ENCODE data around the gene BCO2. TPM values are rescaled to one million over a fixed set of nuclear protein-coding genes. Genes with fewer than 3 reads are reported as not detected.

Gene BCO2
- total RNA-seq, 6 donors from 2014 or later = 2.1 to 18.2 (median 8.4) TPM

- peak in 1 of 2 donors; percentile 60 for ATAC-seq (ENCODE audit: low FRiP score in 2 of 2)
- TF ChIP-seq EP300 (IDR thresholded peaks at IDR 0.05) (no peak), CTCF (IDR thresholded peaks at IDR 0.05) (no peak), POLR2A (IDR thresholded peaks at IDR 0.05) (no peak), POLR2AphosphoS5 (IDR thresholded peaks at IDR 0.05) (no peak)
These were observed 8.8 kb upstream of the BCO2 start for GRCh38 chr11:112166562-112166961.

DNA sequence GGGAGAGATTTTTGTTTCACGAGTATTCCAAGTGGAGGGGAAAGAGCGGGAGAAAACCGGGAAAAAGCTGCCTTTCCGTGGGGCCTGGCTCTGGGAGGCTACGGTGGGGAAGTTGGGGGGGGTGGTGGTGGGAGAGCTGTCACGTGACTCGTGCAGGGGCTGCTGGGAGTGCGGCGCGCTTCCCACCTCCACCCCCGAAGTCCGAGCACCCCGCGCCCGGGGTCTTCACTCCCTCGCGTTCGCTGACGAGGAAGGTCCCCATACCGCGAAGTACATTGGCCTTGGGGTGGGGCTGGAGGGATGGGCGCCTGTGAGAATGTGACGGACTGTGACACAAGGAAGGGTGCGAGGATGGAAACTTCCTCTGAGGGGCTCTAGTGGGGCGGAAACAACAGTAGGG, 8.2 kb upstream of the BCO2 start, which contains the start of gene TEX12:
TEX12 (plus strand) TSS at position 228 of the 400 bp plus-strand sequence. CDS start 1,897 bp downstream, outside the sequence.
- no peaks in the 10 kb centered on the region for H3K9me3 ChIP-seq
- no peaks in the 10 kb centered on the region for H3K27me3 ChIP-seq
- 87 to 93% methylated on average over 19 to 25 of the region's 25 CpGs for WGBS, 2 donors
- no peaks in the 10 kb centered on the region for H3K36me3 ChIP-seq
- ATAC-seq (ENCODE audit: low FRiP score in 2 of 2) (no peak), DNase-seq (peak in 1 of 2 donors; percentile 67)
- no peak within 1 kb of the TSS for H3K27ac ChIP-seq
- H3K4me1 ChIP-seq = peaks cover 0 to 4% (median 2%) of the 10 kb centered on the region in 4 donors
- H3K4me3 ChIP-seq = no peak within 1 kb of the TSS
- no peak for TF ChIP-seq CTCF (IDR thresholded peaks at IDR 0.05)
- TF ChIP-seq EP300 (IDR thresholded peaks at IDR 0.05) = no peak

More at GRCh38 chr11:112166562-112166961, 8.8 kb upstream of the BCO2 start:
- no peak overlapping the region for H3K4me3 ChIP-seq
- no peaks in the 10 kb centered on the region for H3K27me3 ChIP-seq
- DNase-seq = no peak
- H3K27ac ChIP-seq = no peak overlapping the region
- H3K9me3 ChIP-seq = no peaks in the 10 kb centered on the region
- peaks cover 0 to 7% (median 3%) of the 10 kb centered on the region in 4 donors for H3K4me1 ChIP-seq
- 42 to 55% methylated on average over 8 of the region's 8 CpGs for WGBS, 2 donors
- no peaks in the 10 kb centered on the region for H3K36me3 ChIP-seq

DNA sequence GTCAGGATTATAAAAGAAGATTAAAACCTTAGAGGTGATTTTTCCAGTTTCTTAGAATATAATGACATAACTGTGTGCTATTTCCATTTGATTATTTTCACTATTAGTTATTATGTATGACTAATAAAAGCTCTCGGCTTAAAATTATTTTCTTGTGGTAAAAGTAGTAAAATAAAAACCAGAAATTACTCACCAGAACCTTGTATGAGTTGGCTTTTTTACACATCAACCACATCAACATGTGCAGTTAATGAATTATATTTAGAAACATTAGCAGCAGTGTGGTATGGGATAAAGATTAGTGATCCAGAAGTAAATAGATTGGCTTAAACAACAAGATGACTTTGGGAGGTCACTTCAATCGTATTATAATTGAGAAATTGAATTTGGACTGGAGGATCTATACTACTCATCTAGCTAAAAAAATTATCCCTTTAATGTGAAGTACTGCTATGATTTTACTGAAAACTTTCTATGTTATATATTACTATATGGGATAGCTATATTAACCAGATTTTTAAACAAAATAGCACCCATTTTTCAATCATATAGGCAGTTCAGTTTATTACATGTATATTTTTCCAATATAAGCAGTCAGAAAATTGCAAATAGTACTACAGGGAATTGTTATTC, 2.8 kb upstream of the BCO2 start:
- Histone ChIP-seq H3K36me3 (no peaks in the 10 kb centered on the region), H3K27ac (no peak overlapping the region), H3K4me3 (no peak overlapping the region), H3K4me1 (peaks cover 0 to 12% (median 12%) of the 10 kb centered on the region in 4 donors), H3K9me3 (no peaks in the 10 kb centered on the region), H3K27me3 (no peaks in the 10 kb centered on the region)
- 53 to 65% methylated on average over 2 of the region's 2 CpGs for WGBS, 2 donors
- TF ChIP-seq POLR2AphosphoS5 (IDR thresholded peaks at IDR 0.05) (no peak), CTCF (IDR thresholded peaks at IDR 0.05) (no peak), POLR2A (IDR thresholded peaks at IDR 0.05) (no peak), EP300 (IDR thresholded peaks at IDR 0.05) (no peak)
- ATAC-seq (ENCODE audit: low FRiP score in 2 of 2) (no peak), DNase-seq (no peak)

DNA sequence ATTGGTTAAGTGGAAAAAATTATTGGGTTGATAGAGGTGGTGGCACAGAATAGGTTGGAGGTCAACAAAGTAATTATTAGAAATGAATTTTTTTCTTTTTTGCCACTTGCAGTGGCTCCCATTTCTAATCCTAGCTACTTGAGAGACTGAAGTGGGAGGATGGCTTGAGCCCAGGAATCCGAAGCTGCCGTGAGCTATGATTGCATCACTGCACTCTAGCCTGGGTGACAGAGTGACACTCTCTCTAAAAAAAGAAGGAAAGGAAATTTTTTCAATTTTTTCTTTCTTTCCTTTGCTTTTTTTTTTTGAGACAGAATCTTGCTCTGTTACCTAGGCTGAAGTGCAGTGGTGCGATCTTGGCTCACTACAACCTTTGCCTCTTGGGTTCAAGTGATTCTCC, 2.2 kb upstream of the BCO2 start:
- DNase-seq (peak in 1 of 2 donors; percentile 70), ATAC-seq (ENCODE audit: low FRiP score in 2 of 2) (no peak)
- no peaks in the 10 kb centered on the region for H3K36me3 ChIP-seq
- TF ChIP-seq EP300 (IDR thresholded peaks at IDR 0.05) (no peak), POLR2A (IDR thresholded peaks at IDR 0.05) (no peak), CTCF (IDR thresholded peaks at IDR 0.05) (no peak), POLR2AphosphoS5 (IDR thresholded peaks at IDR 0.05) (no peak)
- H3K27ac ChIP-seq = no peak overlapping the region
- H3K4me3 ChIP-seq = no peak overlapping the region
- peaks cover 0 to 12% (median 12%) of the 10 kb centered on the region in 4 donors for H3K4me1 ChIP-seq
- no peaks in the 10 kb centered on the region for H3K27me3 ChIP-seq
- 45% methylated on average over 3 of the region's 3 CpGs for WGBS, 2 donors
- no peaks in the 10 kb centered on the region for H3K9me3 ChIP-seq

- Histone ChIP-seq H3K4me3 (peak overlapping the region in 3 of 4 donors; percentile 21 to 35 (median 28)), H3K36me3 (no peaks in the 10 kb centered on the region), H3K27me3 (no peaks in the 10 kb centered on the region), H3K27ac (peak overlapping the region in 3 of 4 donors; percentile 8 to 62 (median 37)), H3K9me3 (no peaks in the 10 kb centered on the region), H3K4me1 (peaks cover 0 to 12% (median 12%) of the 10 kb centered on the region in 4 donors)
- no peak for DNase-seq
- ATAC-seq (ENCODE audit: low FRiP score in 2 of 2) = peak in 1 of 2 donors; percentile 30
- 18 to 24% methylated on average over 4 of the region's 4 CpGs for whole genome bisulfite sequencing, 2 donors
- TF ChIP-seq EP300 (IDR thresholded peaks at IDR 0.05) = no peak
These were observed 264 bp downstream of the BCO2 start for GRCh38 chr11:112175599-112175952.

Data from upper lobe of left lung (tissue), 6 donors.